GM23338 (cell line): ENCODE results near the gene NT5DC3. TPM values are rescaled to one million over a fixed set of nuclear protein-coding genes. Genes with fewer than 3 reads are reported as not detected.

Experiments used
- ATAC-seq: fragments of 200-7000 bp; cut with Tn5 transposase; 3 replicates; pipeline ENCODE4 v1.9.1; 2020
- DNase-seq: peaks from one replicate; pipeline ENCODE4 v3.0.0-alpha.2; 2015; ENCODE audit warnings: low spot score
- H2AFZ ChIP-seq: fragments of 200-600 bp; sonication (generic); 2 replicates; pipeline ENCODE4 v1.8.0; 2016; ENCODE audit warnings: antibody characterized with exemption, mild to moderate bottlenecking, moderate library complexity
- H3F3A ChIP-seq: fragments of 200-600 bp; sonication (generic); replicated peaks from 2 replicates; pipeline ENCODE4 v1.8.0; 2017; ENCODE audit warnings: antibody characterized with exemption, mixed run types, low read depth
- H3K27ac ChIP-seq: fragments of 200-600 bp; sonication (generic); 2 replicates; pipeline ENCODE4 v1.6.1; 2016; ENCODE audit warnings: low read depth
- H3K27me3 ChIP-seq: fragments of 200-600 bp; sonication (generic); 2 replicates; pipeline ENCODE4 v1.8.0; 2016; ENCODE audit warnings: mild to moderate bottlenecking, mixed run types, moderate library complexity; ENCODE audit not compliant: insufficient read depth
- H3K36me3 ChIP-seq: fragments of 200-600 bp; sonication (generic); 2 replicates; pipeline ENCODE4 v1.8.0; 2016; ENCODE audit warnings: mild to moderate bottlenecking; ENCODE audit not compliant: insufficient read depth
- H3K4me1 ChIP-seq: fragments of 200-600 bp; sonication (generic); 2 replicates; pipeline ENCODE4 v1.8.0; 2016; ENCODE audit warnings: mild to moderate bottlenecking, moderate library complexity; ENCODE audit not compliant: insufficient read depth
- H3K4me2 ChIP-seq: fragments of 200-600 bp; sonication (generic); 2 replicates; pipeline ENCODE4 v1.7.1; 2017; ENCODE audit warnings: mixed run types
- H3K4me3 ChIP-seq: fragments of 200-600 bp; sonication (generic); 2 replicates; pipeline ENCODE4 v1.6.1; 2016; ENCODE audit warnings: mixed run types
- H3K79me2 ChIP-seq: fragments of 200-600 bp; sonication (generic); replicated peaks from 2 replicates; pipeline ENCODE4 v1.8.0; 2017; ENCODE audit warnings: mild to moderate bottlenecking; ENCODE audit not compliant: insufficient read depth
- H3K9me2 ChIP-seq: fragments of 200-600 bp; sonication (generic); 2 replicates; pipeline ENCODE4 v1.8.0; 2017; ENCODE audit not compliant: insufficient read depth
- H4K20me1 ChIP-seq: fragments of 200-600 bp; sonication (generic); replicated peaks from 2 replicates; pipeline ENCODE4 v1.8.0; 2017; ENCODE audit warnings: mild to moderate bottlenecking; ENCODE audit not compliant: insufficient read depth
- H3K27ac Mint-ChIP-seq: 2 replicates; pipeline ENCODE4 v1.8.0; 2020; ENCODE audit warnings: inconsistent platforms, mild to moderate bottlenecking, moderate library complexity, mixed read lengths
- H3K27me3 Mint-ChIP-seq: 3 replicates; pipeline ENCODE4 v1.8.0; 2022; ENCODE audit warnings: low read depth, mild to moderate bottlenecking, moderate library complexity, mixed read lengths, inconsistent platforms; ENCODE audit not compliant: insufficient read depth, poor library complexity
- H3K36me3 Mint-ChIP-seq: 3 replicates; pipeline ENCODE4 v1.8.0; 2021; ENCODE audit warnings: low read depth, mild to moderate bottlenecking, inconsistent platforms, moderate library complexity, mixed read lengths
- H3K4me1 Mint-ChIP-seq: 3 replicates; pipeline ENCODE4 v1.8.0; 2020; ENCODE audit warnings: mild to moderate bottlenecking, inconsistent platforms, mixed read lengths
- H3K4me3 Mint-ChIP-seq: 3 replicates; pipeline ENCODE4 v1.8.0; 2021; ENCODE audit warnings: moderate library complexity, mild to moderate bottlenecking, inconsistent platforms, mixed read lengths
- H3K9me3 Mint-ChIP-seq: 3 replicates; pipeline ENCODE4 v1.8.0; 2020; ENCODE audit warnings: moderate library complexity, mild to moderate bottlenecking, inconsistent platforms, mixed read lengths
- CREB1 ChIP-seq: fragments of 250-450 bp; sonication (Bioruptor Pico); IDR thresholded peaks from 2 replicates; pipeline ENCODE4 v1.5.0; 2020; ENCODE audit warnings: low read depth, mild to moderate bottlenecking, moderate library complexity
- EZH2 ChIP-seq: fragments of 200-600 bp; sonication (generic); IDR thresholded peaks from one replicate; pipeline ENCODE4 v1.8.0; 2017; ENCODE audit warnings: antibody characterized with exemption, mild to moderate bottlenecking, low read depth; ENCODE audit not compliant: unreplicated experiment
- EZH2phosphoT487 ChIP-seq: fragments of 200-600 bp; sonication (generic); IDR thresholded peaks from one replicate; pipeline ENCODE4 v1.8.1; 2018; ENCODE audit warnings: antibody characterized with exemption; ENCODE audit not compliant: unreplicated experiment
- JUNB ChIP-seq: IDR thresholded peaks from one replicate; pipeline ENCODE4 v1.6.1; 2016; ENCODE audit warnings: antibody characterized with exemption; ENCODE audit not compliant: unreplicated experiment
- NANOG ChIP-seq: IDR thresholded peaks from 2 replicates; pipeline ENCODE4 v1.6.1; 2016; ENCODE audit warnings: antibody characterized with exemption, borderline replicate concordance
- POLR2AphosphoS5 ChIP-seq: IDR thresholded peaks from 2 replicates; pipeline ENCODE4 v1.6.1; 2016; ENCODE audit warnings: antibody characterized with exemption, low read depth
- STAT1 ChIP-seq: IDR thresholded peaks from one replicate; pipeline ENCODE4 v1.6.1; 2016; ENCODE audit warnings: antibody characterized with exemption; ENCODE audit not compliant: unreplicated experiment
- ZNF114 ChIP-seq: fragments of 250-450 bp; sonication (Bioruptor Pico); IDR thresholded peaks from 2 replicates; pipeline ENCODE4 v1.5.0; 2020; ENCODE audit warnings: mild to moderate bottlenecking, moderate library complexity
- ZNF331 ChIP-seq: fragments of 250-450 bp; sonication (Bioruptor Pico); IDR thresholded peaks from 2 replicates; pipeline ENCODE4 v1.5.0; 2020; ENCODE audit warnings: low read depth, mild to moderate bottlenecking, moderate library complexity
- polyA plus RNA-seq: library from polyadenylated mRNA; unstranded; fragments of >200 nt; fragmentation: Nextera tagmentation; extraction: Ambion mirVana; gene quantifications from 2 replicates; pipeline ENCODE4 v1.2.1, GENCODE V29; 2016
- total RNA-seq: library from RNA; depleted of rRNA; stranded (reverse); fragments of >200 nt; shearing (Covaris generic); gene quantifications from 2 replicates; pipeline ENCODE4 v1.2.3, GENCODE V29; 2014
- TF ChIP-seq, protein P1 (sequence below), 2 experiments: fragments of 200-600 bp in 1 of 2; sonication (generic) in 1 of 2; conservative IDR thresholded peaks; 2 replicates each; pipeline versions ENCODE4 v1.5.1 to v1.6.1; 2016 to 2017; ENCODE audit warnings: antibody characterized with exemption in 2 of 2, low read depth in 2 of 2, mild to moderate bottlenecking in 2 of 2, moderate library complexity in 1 of 2
- TF ChIP-seq, protein P2 (sequence below): IDR thresholded peaks from 2 replicates; pipeline ENCODE4 v1.6.1; 2016; ENCODE audit warnings: antibody characterized with exemption
- TF ChIP-seq, protein P3 (sequence below): fragments of 250-450 bp; sonication (Bioruptor Pico); IDR thresholded peaks from 2 replicates; pipeline ENCODE4 v1.5.0; 2020; ENCODE audit warnings: mild to moderate bottlenecking, moderate library complexity

Gene NT5DC3
- total and polyA plus RNA-seq, 2 experiments from 2014 or later: 2.2 to 12.5 TPM

DNA sequence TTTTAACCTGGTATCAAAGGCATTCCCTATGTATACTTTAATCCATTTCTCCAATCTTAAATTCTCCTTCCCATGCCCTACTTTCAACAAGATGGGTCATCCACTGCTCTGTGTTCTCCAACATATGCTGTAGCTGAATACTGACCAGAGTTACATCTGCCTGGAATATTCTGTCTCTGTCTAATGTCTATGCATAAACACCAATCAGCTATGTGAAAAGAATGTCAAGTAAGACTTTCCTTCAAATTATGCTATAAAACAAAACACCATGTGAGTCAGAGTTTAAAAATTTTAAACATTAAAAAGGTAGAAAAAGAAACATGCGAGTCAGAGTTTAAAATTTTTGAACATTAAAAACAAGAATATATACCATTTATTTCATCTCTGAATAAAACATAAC, 19.3 kb downstream of the NT5DC3 start (continued):
- TF ChIP-seq, protein P1, sequence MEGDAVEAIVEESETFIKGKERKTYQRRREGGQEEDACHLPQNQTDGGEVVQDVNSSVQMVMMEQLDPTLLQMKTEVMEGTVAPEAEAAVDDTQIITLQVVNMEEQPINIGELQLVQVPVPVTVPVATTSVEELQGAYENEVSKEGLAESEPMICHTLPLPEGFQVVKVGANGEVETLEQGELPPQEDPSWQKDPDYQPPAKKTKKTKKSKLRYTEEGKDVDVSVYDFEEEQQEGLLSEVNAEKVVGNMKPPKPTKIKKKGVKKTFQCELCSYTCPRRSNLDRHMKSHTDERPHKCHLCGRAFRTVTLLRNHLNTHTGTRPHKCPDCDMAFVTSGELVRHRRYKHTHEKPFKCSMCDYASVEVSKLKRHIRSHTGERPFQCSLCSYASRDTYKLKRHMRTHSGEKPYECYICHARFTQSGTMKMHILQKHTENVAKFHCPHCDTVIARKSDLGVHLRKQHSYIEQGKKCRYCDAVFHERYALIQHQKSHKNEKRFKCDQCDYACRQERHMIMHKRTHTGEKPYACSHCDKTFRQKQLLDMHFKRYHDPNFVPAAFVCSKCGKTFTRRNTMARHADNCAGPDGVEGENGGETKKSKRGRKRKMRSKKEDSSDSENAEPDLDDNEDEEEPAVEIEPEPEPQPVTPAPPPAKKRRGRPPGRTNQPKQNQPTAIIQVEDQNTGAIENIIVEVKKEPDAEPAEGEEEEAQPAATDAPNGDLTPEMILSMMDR (conservative IDR thresholded peaks at IDR 0.05; ENCODE audit: low read depth in 2 of 2): no peak

DNA sequence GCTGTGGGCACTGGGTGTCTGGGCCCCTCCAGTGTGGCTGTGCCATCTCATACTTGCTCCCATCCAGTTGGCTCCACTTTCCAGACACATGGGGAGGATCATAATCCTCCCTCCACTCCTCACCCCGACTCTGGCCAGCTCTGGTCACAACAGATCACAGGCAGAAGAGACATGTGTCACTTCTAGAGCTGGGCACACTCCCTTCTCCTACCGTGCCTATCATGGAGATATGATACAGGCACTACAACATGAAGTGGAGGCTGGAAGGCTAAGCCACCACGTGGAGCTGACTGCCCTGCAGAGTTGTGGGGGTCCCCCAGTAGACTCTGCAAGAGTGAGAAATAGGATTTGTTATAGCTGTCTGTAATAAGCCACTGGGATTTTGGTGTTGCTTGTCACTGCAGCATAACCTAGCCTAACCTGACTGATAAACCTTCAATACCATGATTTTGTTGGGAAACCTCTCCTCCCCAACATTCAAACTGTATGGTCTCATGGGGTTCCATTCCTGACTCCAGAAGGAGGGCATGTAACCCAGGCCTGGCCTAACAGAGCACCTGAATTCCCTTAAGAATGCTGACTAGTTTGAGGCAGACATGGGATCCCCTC, 20.0 kb downstream of the NT5DC3 start:
- peaks cover 4% of the 10 kb centered on the region; the same call in 2 of the 3 replicates for H3K4me1 Mint-ChIP-seq
- peaks cover 11% of the 10 kb centered on the region; the same call in 2 of the 3 replicates for H3K36me3 Mint-ChIP-seq
- no peaks in the 10 kb centered on the region for H3K4me1 ChIP-seq
- ATAC-seq (no peak), DNase-seq (no peak)
- H3K27ac Mint-ChIP-seq: no peak overlapping the region
- H3K4me3 Mint-ChIP-seq: no peak overlapping the region
- no peak overlapping the region for H2AFZ ChIP-seq
- 0 out of 2 replicates have a peak, but pooled peaks cover 10% of the 10 kb centered on the region for H4K20me1 ChIP-seq
- no peaks in the 10 kb centered on the region for H3K27me3 ChIP-seq
- H3K27ac ChIP-seq: no peak overlapping the region
- no peak overlapping the region for H3K4me2 ChIP-seq
- no peaks in the 10 kb centered on the region for H3F3A ChIP-seq
- peaks cover 3% of the 10 kb centered on the region; the same call in 2 of the 3 replicates for H3K9me3 Mint-ChIP-seq
- peaks cover 44% of the 10 kb centered on the region for H3K79me2 ChIP-seq
- H3K9me2 ChIP-seq: no peaks in the 10 kb centered on the region
- no peaks in the 10 kb centered on the region for H3K27me3 Mint-ChIP-seq
- no peak overlapping the region for H3K4me3 ChIP-seq
- no peaks in the 10 kb centered on the region for H3K36me3 ChIP-seq
- no peak for TF ChIP-seq EZH2
- TF ChIP-seq EZH2phosphoT487: no peak
- no peak for TF ChIP-seq POLR2AphosphoS5
- no peak for TF ChIP-seq ZNF114
- TF ChIP-seq, protein P1 (conservative IDR thresholded peaks at IDR 0.05; ENCODE audit: low read depth in 2 of 2): no peak
- TF ChIP-seq JUNB: no peak
- TF ChIP-seq, protein P2, sequence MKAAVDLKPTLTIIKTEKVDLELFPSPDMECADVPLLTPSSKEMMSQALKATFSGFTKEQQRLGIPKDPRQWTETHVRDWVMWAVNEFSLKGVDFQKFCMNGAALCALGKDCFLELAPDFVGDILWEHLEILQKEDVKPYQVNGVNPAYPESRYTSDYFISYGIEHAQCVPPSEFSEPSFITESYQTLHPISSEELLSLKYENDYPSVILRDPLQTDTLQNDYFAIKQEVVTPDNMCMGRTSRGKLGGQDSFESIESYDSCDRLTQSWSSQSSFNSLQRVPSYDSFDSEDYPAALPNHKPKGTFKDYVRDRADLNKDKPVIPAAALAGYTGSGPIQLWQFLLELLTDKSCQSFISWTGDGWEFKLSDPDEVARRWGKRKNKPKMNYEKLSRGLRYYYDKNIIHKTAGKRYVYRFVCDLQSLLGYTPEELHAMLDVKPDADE: no peak
- no peak for TF ChIP-seq NANOG
- no peak for TF ChIP-seq CREB1
- no peak for TF ChIP-seq STAT1
- TF ChIP-seq, protein P3, sequence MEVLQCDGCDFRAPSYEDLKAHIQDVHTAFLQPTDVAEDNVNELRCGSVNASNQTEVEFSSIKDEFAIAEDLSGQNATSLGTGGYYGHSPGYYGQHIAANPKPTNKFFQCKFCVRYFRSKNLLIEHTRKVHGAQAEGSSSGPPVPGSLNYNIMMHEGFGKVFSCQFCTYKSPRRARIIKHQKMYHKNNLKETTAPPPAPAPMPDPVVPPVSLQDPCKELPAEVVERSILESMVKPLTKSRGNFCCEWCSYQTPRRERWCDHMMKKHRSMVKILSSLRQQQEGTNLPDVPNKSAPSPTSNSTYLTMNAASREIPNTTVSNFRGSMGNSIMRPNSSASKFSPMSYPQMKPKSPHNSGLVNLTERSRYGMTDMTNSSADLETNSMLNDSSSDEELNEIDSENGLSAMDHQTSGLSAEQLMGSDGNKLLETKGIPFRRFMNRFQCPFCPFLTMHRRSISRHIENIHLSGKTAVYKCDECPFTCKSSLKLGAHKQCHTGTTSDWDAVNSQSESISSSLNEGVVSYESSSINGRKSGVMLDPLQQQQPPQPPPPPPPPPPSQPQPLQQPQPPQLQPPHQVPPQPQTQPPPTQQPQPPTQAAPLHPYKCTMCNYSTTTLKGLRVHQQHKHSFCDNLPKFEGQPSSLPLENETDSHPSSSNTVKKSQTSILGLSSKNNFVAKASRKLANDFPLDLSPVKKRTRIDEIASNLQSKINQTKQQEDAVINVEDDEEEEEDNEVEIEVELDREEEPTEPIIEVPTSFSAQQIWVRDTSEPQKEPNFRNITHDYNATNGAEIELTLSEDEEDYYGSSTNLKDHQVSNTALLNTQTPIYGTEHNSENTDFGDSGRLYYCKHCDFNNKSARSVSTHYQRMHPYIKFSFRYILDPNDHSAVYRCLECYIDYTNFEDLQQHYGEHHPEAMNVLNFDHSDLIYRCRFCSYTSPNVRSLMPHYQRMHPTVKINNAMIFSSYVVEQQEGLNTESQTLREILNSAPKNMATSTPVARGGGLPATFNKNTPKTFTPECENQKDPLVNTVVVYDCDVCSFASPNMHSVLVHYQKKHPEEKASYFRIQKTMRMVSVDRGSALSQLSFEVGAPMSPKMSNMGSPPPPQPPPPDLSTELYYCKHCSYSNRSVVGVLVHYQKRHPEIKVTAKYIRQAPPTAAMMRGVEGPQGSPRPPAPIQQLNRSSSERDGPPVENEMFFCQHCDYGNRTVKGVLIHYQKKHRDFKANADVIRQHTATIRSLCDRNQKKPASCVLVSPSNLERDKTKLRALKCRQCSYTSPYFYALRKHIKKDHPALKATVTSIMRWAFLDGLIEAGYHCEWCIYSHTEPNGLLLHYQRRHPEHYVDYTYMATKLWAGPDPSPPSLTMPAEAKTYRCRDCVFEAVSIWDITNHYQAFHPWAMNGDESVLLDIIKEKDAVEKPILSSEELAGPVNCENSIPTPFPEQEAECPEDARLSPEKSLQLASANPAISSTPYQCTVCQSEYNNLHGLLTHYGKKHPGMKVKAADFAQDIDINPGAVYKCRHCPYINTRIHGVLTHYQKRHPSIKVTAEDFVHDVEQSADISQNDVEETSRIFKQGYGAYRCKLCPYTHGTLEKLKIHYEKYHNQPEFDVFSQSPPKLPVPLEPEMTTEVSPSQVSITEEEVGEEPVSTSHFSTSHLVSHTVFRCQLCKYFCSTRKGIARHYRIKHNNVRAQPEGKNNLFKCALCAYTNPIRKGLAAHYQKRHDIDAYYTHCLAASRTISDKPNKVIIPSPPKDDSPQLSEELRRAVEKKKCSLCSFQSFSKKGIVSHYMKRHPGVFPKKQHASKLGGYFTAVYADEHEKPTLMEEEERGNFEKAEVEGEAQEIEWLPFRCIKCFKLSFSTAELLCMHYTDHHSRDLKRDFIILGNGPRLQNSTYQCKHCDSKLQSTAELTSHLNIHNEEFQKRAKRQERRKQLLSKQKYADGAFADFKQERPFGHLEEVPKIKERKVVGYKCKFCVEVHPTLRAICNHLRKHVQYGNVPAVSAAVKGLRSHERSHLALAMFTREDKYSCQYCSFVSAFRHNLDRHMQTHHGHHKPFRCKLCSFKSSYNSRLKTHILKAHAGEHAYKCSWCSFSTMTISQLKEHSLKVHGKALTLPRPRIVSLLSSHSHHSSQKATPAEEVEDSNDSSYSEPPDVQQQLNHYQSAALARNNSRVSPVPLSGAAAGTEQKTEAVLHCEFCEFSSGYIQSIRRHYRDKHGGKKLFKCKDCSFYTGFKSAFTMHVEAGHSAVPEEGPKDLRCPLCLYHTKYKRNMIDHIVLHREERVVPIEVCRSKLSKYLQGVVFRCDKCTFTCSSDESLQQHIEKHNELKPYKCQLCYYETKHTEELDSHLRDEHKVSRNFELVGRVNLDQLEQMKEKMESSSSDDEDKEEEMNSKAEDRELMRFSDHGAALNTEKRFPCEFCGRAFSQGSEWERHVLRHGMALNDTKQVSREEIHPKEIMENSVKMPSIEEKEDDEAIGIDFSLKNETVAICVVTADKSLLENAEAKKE: no peak
- TF ChIP-seq ZNF331: no peak
